ENCODE data around the gene ANXA2. TPM values are rescaled to one million over a fixed set of nuclear protein-coding genes. Genes with fewer than 3 reads are reported as not detected.
A peak's percentile ranks its signal among the peaks of the same experiment; 100 is the strongest.

Gene ANXA2
- total and polyA plus RNA-seq, 8 donors = 123 to 476 (median 260) TPM

DNA sequence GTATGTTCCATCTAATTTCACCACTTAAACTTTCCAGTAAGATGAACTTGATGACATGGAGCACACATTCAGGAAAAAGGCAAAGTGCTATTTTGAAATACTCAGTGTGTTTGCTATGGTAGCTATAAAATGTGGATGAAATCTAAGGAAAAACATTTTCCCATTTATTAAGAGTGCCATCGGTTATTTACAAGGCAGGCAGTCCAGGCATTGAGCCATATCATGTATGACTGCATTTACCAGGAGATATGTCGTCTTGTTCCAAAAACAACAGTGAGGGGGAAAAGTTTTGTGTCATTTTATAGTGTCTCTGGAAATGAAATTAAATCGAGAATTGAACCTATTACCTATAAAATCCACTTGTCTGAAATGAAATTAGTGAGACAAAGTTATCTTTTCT, 13.7 kb downstream of the ANXA2 start:
- H3K27me3 ChIP-seq = no peaks in the 10 kb centered on the region
- H3K9me3 ChIP-seq = no peaks in the 10 kb centered on the region
- 25 to 29% methylated on average over 3 of the region's 3 CpGs for WGBS, 2 donors
- TF ChIP-seq, protein P1, sequence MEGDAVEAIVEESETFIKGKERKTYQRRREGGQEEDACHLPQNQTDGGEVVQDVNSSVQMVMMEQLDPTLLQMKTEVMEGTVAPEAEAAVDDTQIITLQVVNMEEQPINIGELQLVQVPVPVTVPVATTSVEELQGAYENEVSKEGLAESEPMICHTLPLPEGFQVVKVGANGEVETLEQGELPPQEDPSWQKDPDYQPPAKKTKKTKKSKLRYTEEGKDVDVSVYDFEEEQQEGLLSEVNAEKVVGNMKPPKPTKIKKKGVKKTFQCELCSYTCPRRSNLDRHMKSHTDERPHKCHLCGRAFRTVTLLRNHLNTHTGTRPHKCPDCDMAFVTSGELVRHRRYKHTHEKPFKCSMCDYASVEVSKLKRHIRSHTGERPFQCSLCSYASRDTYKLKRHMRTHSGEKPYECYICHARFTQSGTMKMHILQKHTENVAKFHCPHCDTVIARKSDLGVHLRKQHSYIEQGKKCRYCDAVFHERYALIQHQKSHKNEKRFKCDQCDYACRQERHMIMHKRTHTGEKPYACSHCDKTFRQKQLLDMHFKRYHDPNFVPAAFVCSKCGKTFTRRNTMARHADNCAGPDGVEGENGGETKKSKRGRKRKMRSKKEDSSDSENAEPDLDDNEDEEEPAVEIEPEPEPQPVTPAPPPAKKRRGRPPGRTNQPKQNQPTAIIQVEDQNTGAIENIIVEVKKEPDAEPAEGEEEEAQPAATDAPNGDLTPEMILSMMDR (IDR thresholded peaks at IDR 0.05) = no peak
- H3K36me3 ChIP-seq = peaks cover 0 to 16% (median 0%) of the 10 kb centered on the region in 3 donors
- FAIRE-seq (no peak), ATAC-seq (no peak), DNase-seq (no peak)
- intact Hi-C loops (cut with DNase I) = no loop called here
- H3K27ac ChIP-seq = no peak overlapping the region
- no peak overlapping the region for H3K4me3 ChIP-seq
- H3K4me1 ChIP-seq = no peaks in the 10 kb centered on the region

DNA sequence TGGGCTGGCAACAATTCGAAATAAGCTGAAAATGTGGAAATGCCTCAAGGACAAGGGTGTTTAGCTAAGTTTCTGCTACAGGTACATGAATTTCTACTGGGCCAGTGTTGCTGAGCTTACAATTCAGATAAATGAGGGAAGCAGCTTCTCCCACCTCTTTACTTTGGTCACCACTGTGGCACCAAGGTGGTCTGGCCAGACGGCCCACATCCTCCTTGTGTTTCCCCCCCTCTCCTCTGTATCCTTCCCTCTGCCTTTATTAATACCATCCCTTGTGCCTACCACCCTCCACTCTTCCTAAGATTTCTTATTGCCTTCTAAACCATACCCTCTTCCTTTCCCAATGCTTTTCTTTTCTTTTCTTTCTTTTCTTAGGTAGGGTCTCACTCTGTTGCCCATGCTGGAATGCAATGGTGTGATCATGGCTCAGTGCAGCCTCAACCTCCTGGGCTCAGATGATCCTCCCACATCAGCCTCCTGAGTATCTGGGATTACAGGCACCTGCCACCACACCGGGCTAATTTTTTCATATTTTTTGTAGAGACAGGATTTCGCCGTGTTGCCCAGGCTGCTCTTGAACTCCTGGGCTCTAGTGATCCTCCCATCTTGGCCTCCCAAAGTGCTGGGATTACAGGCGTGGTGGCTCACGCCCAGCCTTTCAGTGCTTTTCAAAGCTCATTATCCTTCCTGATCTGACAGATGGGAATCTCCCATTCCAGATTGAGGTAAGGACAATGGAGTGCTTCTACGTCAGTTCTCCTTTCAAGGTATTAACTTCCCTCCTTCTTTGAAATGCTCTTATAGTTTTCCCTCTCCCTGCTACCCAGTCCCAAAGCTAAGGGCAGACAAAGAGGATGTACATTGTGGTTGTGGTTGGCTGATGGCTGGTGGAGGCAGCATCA, 14.8 kb downstream of the ANXA2 start:
- TF ChIP-seq, protein P1 (IDR thresholded peaks at IDR 0.05) = no peak
- intact Hi-C loops (cut with DNase I) = no loop called here
- DNase-seq (no peak), ATAC-seq (no peak), FAIRE-seq (no peak)
- no peaks in the 10 kb centered on the region for H3K9me3 ChIP-seq
- no peaks in the 10 kb centered on the region for H3K27me3 ChIP-seq
- 87% methylated on average over 8 of the region's 8 CpGs for WGBS, 2 donors
- peaks cover 0 to 16% (median 0%) of the 10 kb centered on the region in 3 donors for H3K36me3 ChIP-seq
- H3K4me1 ChIP-seq = peaks cover 0 to 2% (median 0%) of the 10 kb centered on the region in 3 donors
- peak overlapping the region in 2 of 4 donors; percentile 23 to 47 for H3K27ac ChIP-seq
- no peak overlapping the region for H3K4me3 ChIP-seq

DNA sequence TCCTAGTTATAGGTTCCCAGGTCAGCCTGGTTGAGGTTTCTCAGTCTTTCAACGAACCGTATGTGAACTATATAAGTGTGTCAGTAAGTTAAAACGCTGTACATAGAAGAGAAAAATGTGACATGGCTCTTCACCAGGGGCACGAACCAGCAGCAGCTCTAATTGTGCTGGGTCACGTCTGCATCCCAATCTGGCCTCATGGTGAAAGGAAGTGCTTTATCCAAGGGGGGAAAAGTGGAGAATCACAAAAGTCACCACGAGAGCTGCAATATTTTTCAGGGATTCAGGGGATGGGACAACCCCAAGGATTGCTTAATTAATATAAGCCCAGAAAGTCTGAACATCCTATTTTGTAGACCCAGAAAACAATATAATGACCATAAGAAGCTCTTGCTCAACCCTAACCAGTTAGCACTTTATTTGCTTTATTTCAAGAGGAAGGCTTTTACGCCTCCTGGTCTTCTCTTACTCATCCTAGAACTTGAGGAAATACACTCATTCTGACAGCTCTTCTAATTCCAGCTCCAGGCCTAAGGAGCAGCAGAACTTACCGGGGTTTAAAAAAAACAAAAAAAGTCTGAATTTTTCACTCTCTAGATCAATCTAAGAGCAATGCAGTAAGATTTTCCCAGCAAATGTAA, 16.5 kb downstream of the ANXA2 start:
- 85 to 91% methylated on average over 8 of the region's 8 CpGs for WGBS, 2 donors
- peaks cover 0 to 25% (median 0%) of the 10 kb centered on the region in 3 donors for H3K36me3 ChIP-seq
- DNase-seq (no peak), FAIRE-seq (no peak), ATAC-seq (no peak)
- no peak overlapping the region for H3K4me3 ChIP-seq
- H3K27me3 ChIP-seq = no peaks in the 10 kb centered on the region
- no peaks in the 10 kb centered on the region for H3K9me3 ChIP-seq
- H3K27ac ChIP-seq = peak overlapping the region in 3 of 4 donors; percentile 10 to 68 (median 23)
- intact Hi-C loops (cut with DNase I) = no loop called here
- TF ChIP-seq, protein P1 (IDR thresholded peaks at IDR 0.05) = no peak
- peaks cover 0 to 3% (median 0%) of the 10 kb centered on the region in 3 donors for H3K4me1 ChIP-seq

DNA sequence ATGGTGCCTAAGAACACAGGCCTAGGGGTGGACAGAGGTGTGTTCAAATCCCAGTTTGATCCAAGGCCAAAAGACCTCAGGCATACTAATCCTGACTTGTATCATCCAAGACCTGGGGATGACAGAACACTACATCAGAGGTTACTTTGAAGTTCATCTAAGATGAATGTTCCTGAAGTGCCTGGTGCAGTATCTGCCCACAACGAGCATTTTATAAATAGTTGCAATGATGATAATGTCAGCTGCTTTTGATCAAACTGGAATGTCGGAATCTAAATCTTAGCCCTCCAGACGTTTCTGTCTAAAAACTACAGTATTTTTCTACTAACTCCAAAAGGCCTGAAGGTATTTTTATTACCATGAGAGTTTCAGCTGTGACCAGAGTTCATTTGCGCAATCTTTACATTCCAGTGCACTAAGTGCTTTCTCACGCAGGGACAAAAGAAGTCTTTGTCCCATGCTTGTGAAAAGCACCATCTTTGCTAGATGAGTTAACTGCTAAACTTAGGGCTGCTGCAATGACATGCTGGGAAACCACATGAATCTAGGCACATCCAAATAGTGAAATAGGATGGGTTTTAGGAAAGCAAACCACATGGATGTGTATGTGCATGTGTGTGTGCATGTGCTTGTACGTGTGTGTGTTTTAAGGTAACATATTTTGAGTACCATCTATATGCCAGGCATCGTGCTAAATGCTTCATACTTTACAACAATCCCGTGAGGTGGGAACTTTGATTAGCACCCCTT, 18.1 kb downstream of the ANXA2 start:
- WGBS, 2 donors = 60 to 64% methylated on average over 8 of the region's 8 CpGs
- H3K9me3 ChIP-seq = no peaks in the 10 kb centered on the region
- FAIRE-seq (no peak), DNase-seq (no peak), ATAC-seq (peak; percentile 53 to 87 (median 80))
- H3K4me3 ChIP-seq = no peak overlapping the region
- TF ChIP-seq, protein P1 (IDR thresholded peaks at IDR 0.05) = no peak
- H3K27ac ChIP-seq = peak overlapping the region; percentile 28 to 68 (median 51)
- H3K27me3 ChIP-seq = no peaks in the 10 kb centered on the region
- intact Hi-C loops (cut with DNase I) = no loop called here
- peaks cover 0 to 8% (median 4%) of the 10 kb centered on the region in 3 donors for H3K4me1 ChIP-seq
- H3K36me3 ChIP-seq = peaks cover 0 to 32% (median 0%) of the 10 kb centered on the region in 3 donors

Data from pancreas (tissue), 10 donors.